ENCODE data around the gene HCFC1R1.
A peak's percentile ranks its signal among the peaks of the same experiment; 100 is the strongest.

HCFC1R1 gene

GRCh38 chr16:2992383-2993081 lies 31.2 kb downstream of the HCFC1R1 start:
- DNase-seq: no peak

GRCh38 chr16:2991566-2992261 lies 32.0 kb downstream of the HCFC1R1 start:
- no peak for DNase-seq

- no peak for DNase-seq
These were observed 32.9 kb downstream of the HCFC1R1 start for GRCh38 chr16:2990891-2991290.

- no peak for DNase-seq
These were observed 35.1 kb downstream of the HCFC1R1 start for GRCh38 chr16:2988590-2989099.

GRCh38 chr16:2987833-2988232 lies 35.9 kb downstream of the HCFC1R1 start:
- DNase-seq: no peak

- DNase-seq: no peak
These were observed 36.5 kb downstream of the HCFC1R1 start for GRCh38 chr16:2987286-2987685.

- DNase-seq: no peak
These were observed 37.0 kb downstream of the HCFC1R1 start for GRCh38 chr16:2986623-2987188.

GRCh38 chr16:2985893-2986355 lies 37.8 kb downstream of the HCFC1R1 start:
- DNase-seq: no peak

- no peak for DNase-seq
These were observed 38.3 kb downstream of the HCFC1R1 start for GRCh38 chr16:2985462-2985861.

GRCh38 chr16:2983706-2984136 lies 40.0 kb downstream of the HCFC1R1 start:
- peak; percentile 54 for DNase-seq

- DNase-seq: no peak
These were observed 41.3 kb downstream of the HCFC1R1 start for GRCh38 chr16:2982402-2982801.

GRCh38 chr16:2981899-2982250 lies 41.9 kb downstream of the HCFC1R1 start:
- no peak for DNase-seq

- no peak for DNase-seq
These were observed 42.4 kb downstream of the HCFC1R1 start for GRCh38 chr16:2981177-2981898.

GRCh38 chr16:2980227-2981176 lies 43.2 kb downstream of the HCFC1R1 start, which contains the start of gene PKMYT1:
Gene PKMYT1, minus strand, starts transcription at chr16:2980446. Its CDS starts 789 bp downstream, at chr16:2979657.
- DNase-seq: peak; percentile 90

GRCh38 chr16:2979669-2980226 lies 44.0 kb downstream of the HCFC1R1 start:
- no peak for DNase-seq

- DNase-seq: no peak
These were observed 46.3 kb downstream of the HCFC1R1 start for GRCh38 chr16:2977440-2977839.

GRCh38 chr16:2976673-2977072 lies 47.1 kb downstream of the HCFC1R1 start:
- DNase-seq: no peak

GRCh38 chr16:2976201-2976600 lies 47.5 kb downstream of the HCFC1R1 start:
- no peak for DNase-seq

- no peak for DNase-seq
These were observed 48.5 kb downstream of the HCFC1R1 start for GRCh38 chr16:2975161-2975795.

GRCh38 chr16:2974319-2975056 lies 49.3 kb downstream of the HCFC1R1 start:
- DNase-seq: no peak
